BE2C (cell line): Measurements from ENCODE around the gene FAM171A1.

Source experiments
- DNase-seq: peaks from one replicate; pipeline ENCODE4 v3.0.0-alpha.2; 2020
- H3K27me3 ChIP-seq: fragments of 250-450 bp; sonication (Bioruptor Pico); 2 replicates; pipeline ENCODE4 v1.5.1; 2020; ENCODE audit warnings: mild to moderate bottlenecking
- H3K36me3 ChIP-seq: fragments of 250-450 bp; sonication (Bioruptor Pico); 2 replicates; pipeline ENCODE4 v1.5.1; 2020; ENCODE audit warnings: mild to moderate bottlenecking
- H3K4me1 ChIP-seq: fragments of 250-450 bp; sonication (Bioruptor Pico); 2 replicates; pipeline ENCODE4 v1.5.1; 2020
- H3K4me3 ChIP-seq: 2 replicates; pipeline ENCODE4 v1.5.1; 2011; ENCODE audit warnings: low read depth, low read length
- H3K9me3 ChIP-seq: fragments of 250-450 bp; sonication (Bioruptor Pico); 2 replicates; pipeline ENCODE4 v1.5.1; 2020
- CTCF ChIP-seq: IDR thresholded peaks from 2 replicates; pipeline ENCODE4 v1.5.1; 2012; ENCODE audit warnings: mild to moderate bottlenecking, low read depth, low read length

Gene FAM171A1

GRCh38 chr10:15166325-15166724 lies 204.8 kb downstream of the FAM171A1 start:
- Histone ChIP-seq H3K36me3 (no peaks in the 10 kb centered on the region), H3K4me3 (no peak overlapping the region), H3K4me1 (peaks cover 4% of the 10 kb centered on the region), H3K27me3 (no peaks in the 10 kb centered on the region), H3K9me3 (no peaks in the 10 kb centered on the region)
- no peak for DNase-seq
- TF ChIP-seq CTCF: no peak

GRCh38 chr10:15163253-15163828 lies 207.7 kb downstream of the FAM171A1 start:
- H3K4me1 ChIP-seq: no peaks in the 10 kb centered on the region
- no peak overlapping the region for H3K4me3 ChIP-seq
- H3K9me3 ChIP-seq: no peaks in the 10 kb centered on the region
- H3K27me3 ChIP-seq: no peaks in the 10 kb centered on the region
- no peak for DNase-seq
- no peak for TF ChIP-seq CTCF
- no peaks in the 10 kb centered on the region for H3K36me3 ChIP-seq
